Amniotic stem cell (primary cell): ENCODE measurements around the gene CNNM4.

Source experiments
- DNase-seq: peaks from one replicate; lab custom pipeline; 2025; lab: John Stamatoyannopoulos, UW

CNNM4 gene

GRCh38 chr2:96859099-96859649, 98.5 kb downstream of the CNNM4 start:
- DNase-seq: no peak

GRCh38 chr2:96859681-96860064, 99.0 kb downstream of the CNNM4 start:
- DNase-seq: no peak

GRCh38 chr2:96860065-96861029, 99.6 kb downstream of the CNNM4 start:
- no peak for DNase-seq

GRCh38 chr2:96861074-96861473, 100.4 kb downstream of the CNNM4 start:
- no peak for DNase-seq
